ENCODE data around the gene KDM6A. TPM values are rescaled to one million over a fixed set of nuclear protein-coding genes. Genes with fewer than 3 reads are reported as not detected.
"Not testable (repeated sequence)": the region's sequence is repeated elsewhere in the genome, so short reads cannot be mapped to it uniquely, and the experiment has no call there.

Gene KDM6A
- total RNA-seq = 10 to 100 TPM; 20.9 to 21.5 TPM

DNA sequence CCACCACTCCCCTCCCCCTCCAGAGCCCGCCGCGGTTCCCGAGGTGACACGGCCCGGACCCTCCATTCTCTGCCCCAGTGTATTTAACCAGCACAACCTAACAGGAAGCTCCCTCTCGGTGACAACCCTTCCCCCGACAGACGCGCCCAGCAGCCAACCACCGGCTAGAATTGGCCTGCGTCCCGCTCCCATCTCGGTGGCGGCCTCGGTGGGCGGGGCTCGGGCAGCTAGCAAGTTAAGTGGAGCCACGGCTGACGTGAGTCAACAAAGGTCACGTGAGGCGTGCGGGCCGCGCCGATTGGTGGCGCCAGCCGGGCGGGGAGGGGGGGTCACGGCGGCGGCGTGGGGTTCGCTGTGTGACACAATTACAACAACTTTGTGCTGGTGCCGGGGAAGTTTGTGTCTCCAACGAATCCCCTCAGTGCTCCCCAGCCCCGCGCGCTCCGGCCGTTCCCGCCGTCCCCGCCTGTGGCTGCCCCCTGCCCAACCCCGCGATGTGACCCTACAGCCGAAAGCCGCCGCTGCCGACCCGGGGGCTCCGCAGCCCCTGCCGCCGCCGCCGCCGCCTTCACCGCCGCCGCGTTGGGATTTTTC lies at the start of gene KDM6A:
TSS of gene KDM6A (plus strand) at position 368 of the 594 bp plus-strand sequence. CDS start 364 bp downstream, outside the sequence.
- Mint-ChIP-seq H3K36me3 (peaks cover 5% of the 10 kb centered on the region), H3K9me3 (no peaks in the 10 kb centered on the region), H3K4me1 (ENCODE audit: low read depth) (peaks cover 12% of the 10 kb centered on the region), H3K27ac (peak within 1 kb of the TSS; percentile 98), H3K4me3 (peak within 1 kb of the TSS; percentile 95), H3K27me3 (no peaks in the 10 kb centered on the region)
- POLR2A ChIA-PET = interaction anchor here (0.7 to 1.7 kb wide), 5 partner anchors 26 to 330 kb away, joined by 3 to 5 read pairs (median 4); partner anchors contain the start of gene FUNDC1
- intact Hi-C loops (cut with micrococcal nuclease) = loop anchor here (5.0 kb wide), 3 partner anchors 74 to 199 kb away; no protein-coding TSS in a partner anchor
- DNase-seq = peak; percentile 96
- CTCF ChIA-PET = no interaction called here

- CTCF ChIA-PET; H3K27ac Mint-ChIP-seq; POLR2A ChIA-PET; H3K4me1 Mint-ChIP-seq (ENCODE audit: low read depth); H3K27me3 Mint-ChIP-seq; H3K9me3 Mint-ChIP-seq; H3K4me3 Mint-ChIP-seq; H3K36me3 Mint-ChIP-seq; DNase-seq; intact Hi-C loops (cut with micrococcal nuclease): not testable (repeated sequence)
These were observed 49.8 kb upstream of the KDM6A start for GRCh38 chrX:44823193-44823592.

GRCh38 chrX:44828008-44828605 lies 44.9 kb upstream of the KDM6A start:
- Mint-ChIP-seq H3K4me1 (ENCODE audit: low read depth) (no peaks in the 10 kb centered on the region), H3K4me3 (no peak overlapping the region), H3K36me3 (no peaks in the 10 kb centered on the region), H3K9me3 (no peaks in the 10 kb centered on the region), H3K27me3 (no peaks in the 10 kb centered on the region), H3K27ac (no peak overlapping the region)
- ChIA-PET POLR2A (no interaction called here), CTCF (no interaction called here)
- intact Hi-C loops (cut with micrococcal nuclease) = no loop called here
- no peak for DNase-seq

DNA sequence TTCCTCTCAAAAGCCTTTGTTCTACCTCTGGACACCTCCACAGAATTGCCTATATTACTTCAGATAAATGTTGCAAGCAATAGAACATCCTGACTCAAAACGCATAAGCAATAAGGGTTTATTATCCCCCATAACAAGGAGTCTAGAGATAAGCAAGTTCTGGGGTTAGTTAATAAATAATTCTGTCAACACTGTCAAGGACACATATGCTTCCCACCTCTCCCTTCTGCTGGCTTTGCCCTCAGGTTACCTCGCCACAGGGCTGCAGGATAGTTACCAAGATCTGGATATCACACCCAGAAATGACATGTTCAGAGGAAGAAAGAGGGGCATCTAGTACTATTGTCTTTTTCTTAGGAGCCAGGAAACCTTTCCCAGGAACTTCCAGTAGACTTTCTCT lies 43.2 kb upstream of the KDM6A start:
- no peak for DNase-seq
- H3K36me3 Mint-ChIP-seq = no peaks in the 10 kb centered on the region
- H3K9me3 Mint-ChIP-seq = no peaks in the 10 kb centered on the region
- H3K4me3 Mint-ChIP-seq = no peak overlapping the region
- CTCF ChIA-PET = no interaction called here
- no peaks in the 10 kb centered on the region for H3K27me3 Mint-ChIP-seq
- no peak overlapping the region for H3K27ac Mint-ChIP-seq
- no peaks in the 10 kb centered on the region for H3K4me1 Mint-ChIP-seq (ENCODE audit: low read depth)
- POLR2A ChIA-PET = no interaction called here
- intact Hi-C loops (cut with micrococcal nuclease) = no loop called here

DNA sequence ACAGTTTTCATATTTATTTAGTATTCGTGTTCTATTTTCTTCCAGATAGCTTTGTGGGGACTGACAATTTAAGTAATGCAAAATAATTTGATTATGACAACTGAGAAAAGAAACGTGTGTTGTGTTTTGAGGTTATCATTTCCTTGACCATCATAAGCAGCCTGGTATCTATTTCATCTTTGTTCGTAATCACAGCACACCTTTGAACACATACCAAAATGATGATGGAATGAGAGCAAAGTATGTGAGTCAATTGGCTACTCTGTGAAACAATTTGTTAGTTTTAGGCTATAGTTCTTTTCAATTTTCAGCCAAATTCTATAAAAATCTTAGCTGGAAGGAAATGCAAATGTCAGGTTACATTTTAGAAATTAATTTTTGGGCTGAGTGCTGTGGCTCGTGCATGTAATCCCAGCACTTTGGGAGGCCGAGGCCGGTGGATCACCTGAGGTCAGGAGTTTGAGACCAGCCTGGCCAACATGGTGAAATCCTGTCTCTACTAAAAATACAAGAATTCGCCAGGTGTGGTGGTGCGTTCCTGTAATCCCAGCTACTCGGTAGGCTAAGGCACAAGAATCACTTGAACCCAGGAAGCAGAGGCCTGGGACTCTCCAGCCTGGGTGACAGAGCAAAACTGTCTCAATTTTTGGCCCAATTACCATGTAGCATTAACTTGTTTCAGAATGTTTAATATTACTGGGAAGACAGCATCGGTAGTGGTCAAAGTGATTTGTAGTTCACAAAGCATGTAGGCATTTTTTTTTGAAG lies 30.3 kb upstream of the KDM6A start:
- intact Hi-C loops (cut with micrococcal nuclease) = no loop called here
- no peaks in the 10 kb centered on the region for H3K4me1 Mint-ChIP-seq (ENCODE audit: low read depth)
- ChIA-PET POLR2A (no interaction called here), CTCF (no interaction called here)
- no peaks in the 10 kb centered on the region for H3K9me3 Mint-ChIP-seq
- DNase-seq = no peak
- H3K27me3 Mint-ChIP-seq = no peaks in the 10 kb centered on the region
- no peaks in the 10 kb centered on the region for H3K36me3 Mint-ChIP-seq
- H3K4me3 Mint-ChIP-seq = no peak overlapping the region
- no peak overlapping the region for H3K27ac Mint-ChIP-seq

- no peak for DNase-seq
- POLR2A ChIA-PET = no interaction called here
These were observed 29.7 kb upstream of the KDM6A start for GRCh38 chrX:44843318-44843702.

DNA sequence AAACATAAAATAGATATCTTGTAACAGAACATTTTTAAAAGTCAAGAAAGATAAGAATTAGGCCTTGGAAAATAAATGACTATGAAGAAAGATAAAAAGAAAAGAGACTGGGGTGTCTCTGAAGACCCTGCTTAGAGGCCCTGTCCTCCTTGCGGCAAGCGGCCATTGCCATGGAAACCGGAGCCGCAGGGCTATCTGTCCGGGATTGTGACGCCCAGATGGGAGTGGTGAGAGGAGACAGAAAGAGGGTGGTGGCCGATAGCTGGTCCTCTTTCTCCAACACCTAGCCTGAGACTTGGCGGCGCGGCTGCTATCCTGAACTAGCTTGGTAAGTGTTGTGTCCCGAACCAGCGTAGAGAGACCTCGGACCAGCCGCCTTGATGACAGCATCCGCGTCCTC lies 29.2 kb upstream of the KDM6A start, which contains the start of gene DUSP21:
TSS of gene DUSP21 (plus strand) at position 269 of the 400 bp plus-strand sequence. CDS start at position 381, 112 bp downstream.
- no peak within 1 kb of the TSS for H3K27ac Mint-ChIP-seq
- no peaks in the 10 kb centered on the region for H3K36me3 Mint-ChIP-seq
- ChIA-PET CTCF (no interaction called here), POLR2A (no interaction called here)
- DNase-seq = no peak
- no peaks in the 10 kb centered on the region for H3K9me3 Mint-ChIP-seq
- intact Hi-C loops (cut with micrococcal nuclease) = no loop called here
- no peak within 1 kb of the TSS for H3K4me3 Mint-ChIP-seq
- no peaks in the 10 kb centered on the region for H3K4me1 Mint-ChIP-seq (ENCODE audit: low read depth)
- H3K27me3 Mint-ChIP-seq = no peaks in the 10 kb centered on the region

More at GRCh38 chrX:44843318-44843702, 29.7 kb upstream of the KDM6A start:
- Mint-ChIP-seq H3K4me1 (ENCODE audit: low read depth) (no peaks in the 10 kb centered on the region), H3K4me3 (no peak overlapping the region), H3K36me3 (no peaks in the 10 kb centered on the region), H3K27me3 (no peaks in the 10 kb centered on the region), H3K27ac (no peak overlapping the region), H3K9me3 (no peaks in the 10 kb centered on the region)
- CTCF ChIA-PET = no interaction called here
- intact Hi-C loops (cut with micrococcal nuclease) = no loop called here

DNA sequence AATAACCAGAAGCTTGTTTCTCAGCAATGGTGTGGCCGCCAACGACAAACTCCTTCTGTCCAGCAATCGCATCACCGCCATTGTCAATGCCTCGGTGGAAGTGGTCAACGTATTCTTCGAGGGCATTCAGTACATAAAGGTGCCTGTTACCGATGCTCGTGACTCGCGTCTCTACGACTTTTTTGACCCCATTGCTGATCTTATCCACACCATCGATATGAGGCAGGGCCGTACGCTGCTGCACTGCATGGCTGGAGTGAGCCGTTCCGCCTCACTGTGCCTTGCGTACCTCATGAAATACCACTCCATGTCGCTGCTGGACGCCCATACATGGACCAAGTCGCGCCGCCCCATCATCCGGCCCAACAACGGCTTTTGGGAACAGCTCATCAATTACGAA lies 28.8 kb upstream of the KDM6A start:
- Mint-ChIP-seq H3K36me3 (no peaks in the 10 kb centered on the region), H3K4me3 (no peak overlapping the region), H3K4me1 (ENCODE audit: low read depth) (no peaks in the 10 kb centered on the region), H3K9me3 (no peaks in the 10 kb centered on the region), H3K27me3 (no peaks in the 10 kb centered on the region), H3K27ac (no peak overlapping the region)
- ChIA-PET CTCF (no interaction called here), POLR2A (no interaction called here)
- no peak for DNase-seq
- intact Hi-C loops (cut with micrococcal nuclease) = no loop called here

- CTCF ChIA-PET; POLR2A ChIA-PET; H3K4me3 Mint-ChIP-seq; H3K27me3 Mint-ChIP-seq; H3K4me1 Mint-ChIP-seq (ENCODE audit: low read depth); H3K27ac Mint-ChIP-seq; H3K9me3 Mint-ChIP-seq; H3K36me3 Mint-ChIP-seq; intact Hi-C loops (cut with micrococcal nuclease): not testable (repeated sequence)
- DNase-seq = peak; percentile 8
These were observed 22.1 kb upstream of the KDM6A start for GRCh38 chrX:44850891-44851290.

- peak overlapping the region; percentile 45 for H3K4me3 Mint-ChIP-seq
- H3K27ac Mint-ChIP-seq = peak overlapping the region; percentile 33
- H3K9me3 Mint-ChIP-seq = no peaks in the 10 kb centered on the region
- H3K4me1 Mint-ChIP-seq (ENCODE audit: low read depth) = peaks cover 7% of the 10 kb centered on the region
- ChIA-PET CTCF (no interaction called here), POLR2A (no interaction called here)
- no peaks in the 10 kb centered on the region for H3K27me3 Mint-ChIP-seq
- peaks cover 5% of the 10 kb centered on the region for H3K36me3 Mint-ChIP-seq
- intact Hi-C loops (cut with micrococcal nuclease) = loop anchor here (5.0 kb wide), 3 partner anchors 76 to 201 kb away; no protein-coding TSS in a partner anchor
- DNase-seq = no peak
These were observed 1.8 kb upstream of the KDM6A start for GRCh38 chrX:44871114-44871645.

DNA sequence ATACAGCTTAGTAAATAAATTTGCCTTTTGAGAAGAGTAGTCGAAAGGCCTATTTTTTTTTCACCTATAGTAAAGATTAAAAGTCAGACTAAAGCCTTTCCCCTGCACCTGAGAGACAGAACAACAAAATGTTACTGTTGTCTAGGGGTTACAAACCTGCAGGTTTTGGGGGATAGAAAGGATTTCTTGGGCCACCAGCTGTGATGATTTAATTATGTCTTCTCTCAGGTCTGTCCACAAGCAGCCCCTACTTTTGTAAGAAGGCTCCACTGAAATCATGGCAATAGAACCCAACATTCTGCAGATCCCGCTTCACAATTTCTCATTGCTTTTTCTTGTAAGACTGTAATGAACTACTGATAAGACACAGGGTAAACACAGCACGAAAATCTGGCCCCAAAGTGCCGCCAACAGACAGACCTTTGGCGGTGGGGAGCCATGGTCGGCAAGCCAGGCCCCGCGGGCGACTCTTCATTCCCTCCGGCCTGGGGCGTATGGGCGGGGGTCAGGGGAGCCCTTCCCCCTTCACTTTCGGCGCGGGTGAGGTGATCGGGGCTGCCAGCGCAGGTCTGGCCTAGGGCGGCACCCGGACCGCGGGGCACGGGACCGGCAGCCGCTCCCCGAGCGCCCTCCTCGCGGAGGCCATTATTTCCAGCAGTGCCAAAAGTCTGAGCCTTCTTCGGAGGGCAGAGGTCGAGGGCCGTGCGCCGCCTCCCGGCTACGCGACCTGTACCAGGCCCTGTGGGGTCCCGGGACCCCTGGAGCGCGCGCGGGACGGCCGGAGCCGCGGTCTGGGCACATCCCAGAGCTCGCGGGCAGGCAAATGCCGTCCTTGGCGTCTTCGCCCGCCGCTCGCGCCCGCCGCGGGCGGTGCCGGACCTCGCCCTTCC lies 812 bp upstream of the KDM6A start:
- Mint-ChIP-seq H3K36me3 (peaks cover 5% of the 10 kb centered on the region), H3K27me3 (no peaks in the 10 kb centered on the region), H3K27ac (peak overlapping the region; percentile 98), H3K9me3 (no peaks in the 10 kb centered on the region), H3K4me1 (ENCODE audit: low read depth) (peaks cover 9% of the 10 kb centered on the region), H3K4me3 (peak overlapping the region; percentile 95)
- intact Hi-C loops (cut with micrococcal nuclease) = loop anchor here (5.0 kb wide), 3 partner anchors 75 to 200 kb away; no protein-coding TSS in a partner anchor
- DNase-seq = peak; percentile 35
- POLR2A ChIA-PET = interaction anchor here (0.7 to 1.7 kb wide), 5 partner anchors 26 to 330 kb away, joined by 3 to 5 read pairs (median 4); partner anchors contain the start of gene FUNDC1
- CTCF ChIA-PET = no interaction called here
